ENCODE data around the gene PIGZ.

GRCh38 chr3:196949285-196949619, 19.4 kb downstream of the PIGZ start:
- no peak for TF ChIP-seq CTCF (IDR thresholded peaks at IDR 0.05 in 2 of 3, conservative IDR thresholded peaks at IDR 0.05 in 1 of 3; ENCODE audit: borderline replicate concordance in 1 of 3, insufficient read depth in 1 of 3, low read depth in 2 of 3, low read length in 2 of 3)
- TF ChIP-seq ZBTB33 (IDR thresholded peaks at IDR 0.05; ENCODE audit: extremely low read depth, insufficient replicate concordance, low read length) = no peak
- TF ChIP-seq REST (IDR thresholded peaks at IDR 0.05; ENCODE audit: low read depth) = no peak
- no peak for TF ChIP-seq MAX (IDR thresholded peaks at IDR 0.05)
- no peak for TF ChIP-seq POLR2AphosphoS5 (IDR thresholded peaks at IDR 0.05; ENCODE audit: low read depth, low read length)

Measured in HCT116 (cell line).